Fibroblast of gingiva (primary cell): ENCODE data around the gene BCL6B.
"Not testable (repeated sequence)": the region's sequence is repeated elsewhere in the genome, so short reads cannot be mapped to it uniquely, and the experiment has no call there.

ENCODE experiments used
- DNase-seq: peaks from one replicate; pipeline ENCODE4 v3.0.0-alpha.2; 2011; ENCODE audit warnings: low read depth

BCL6B gene

GRCh38 chr17:7027335-7027734, 4.5 kb downstream of the BCL6B start:
- no peak for DNase-seq

GRCh38 chr17:7029096-7029495, 6.2 kb downstream of the BCL6B start:
- DNase-seq = no peak

GRCh38 chr17:7029659-7030058, 6.8 kb downstream of the BCL6B start:
- DNase-seq = no peak

- no peak for DNase-seq
Measured at GRCh38 chr17:7034955-7035590, 12.2 kb downstream of the BCL6B start.

- peak; percentile 93 for DNase-seq
Measured at GRCh38 chr17:7035591-7036368, 12.9 kb downstream of the BCL6B start, which contains the start of gene SLC16A13. Gene SLC16A13, plus strand, starts transcription at chr17:7036015. Its CDS starts 368 bp downstream, at chr17:7036383.

GRCh38 chr17:7038025-7038862, 15.4 kb downstream of the BCL6B start:
- no peak for DNase-seq

GRCh38 chr17:7039832-7040231, 17.0 kb downstream of the BCL6B start:
- no peak for DNase-seq

GRCh38 chr17:7041607-7042500, 19.0 kb downstream of the BCL6B start:
- DNase-seq = no peak

- no peak for DNase-seq
Measured at GRCh38 chr17:7042501-7043181, 19.8 kb downstream of the BCL6B start.

GRCh38 chr17:7043182-7043496, 20.3 kb downstream of the BCL6B start:
- DNase-seq = no peak

- DNase-seq = no peak
Measured at GRCh38 chr17:7043497-7044198, 20.8 kb downstream of the BCL6B start, which contains the start of gene SLC16A11. Gene SLC16A11, minus strand, starts transcription at chr17:7044092. Its CDS starts 579 bp downstream, at chr17:7043513.

GRCh38 chr17:7045492-7046126, 22.8 kb downstream of the BCL6B start:
- DNase-seq = peak; percentile 67

- DNase-seq = no peak
Measured at GRCh38 chr17:7046127-7046724, 23.4 kb downstream of the BCL6B start.

GRCh38 chr17:7046725-7047397, 24.0 kb downstream of the BCL6B start:
- DNase-seq = not testable (repeated sequence)

GRCh38 chr17:7047566-7047965, 24.7 kb downstream of the BCL6B start:
- no peak for DNase-seq

- no peak for DNase-seq
Measured at GRCh38 chr17:7048968-7049367, 26.1 kb downstream of the BCL6B start.

- DNase-seq = not testable (repeated sequence)
Measured at GRCh38 chr17:7050583-7050982, 27.7 kb downstream of the BCL6B start.

GRCh38 chr17:7056386-7056785, 33.5 kb downstream of the BCL6B start:
- DNase-seq = peak; percentile 16
